A549 (cell line): Measurements from ENCODE around the gene CNTNAP2. TPM values are rescaled to one million over a fixed set of nuclear protein-coding genes. Genes with fewer than 3 reads are reported as not detected.

ENCODE experiments used
- ATAC-seq, 2 experiments: fragments of 200-7000 bp in 1 of 2; fragments of >200 bp in 1 of 2; cut with Nextera tagmentation in 1 of 2; cut with Tn5 transposase in 1 of 2; 3 replicates each; pipeline versions ENCODE4 v1.8.0 to v1.9.1; 2018 to 2020; ENCODE audit warnings: mild to moderate bottlenecking in 1 of 2, moderate library complexity in 1 of 2
- CTCF ChIA-PET: fragments of 300-600 bp; sonication (Branson Sonifier 250); formaldehyde crosslinking; extraction: SDS; loops from one replicate; lab custom pipeline; 2021; ENCODE audit warnings: antibody characterized with exemption, inconsistent platforms; lab: Yijun Ruan, JAX
- POLR2A ChIA-PET: fragments of 350-600 bp; formaldehyde crosslinking; extraction: SDS; loops from one replicate; lab custom pipeline; 2021; ENCODE audit warnings: antibody characterized with exemption, inconsistent platforms; lab: Yijun Ruan, JAX
- DNase-seq, 2 experiments: peaks; one replicate each; pipeline versions ENCODE4 v3.0.0 to v3.0.0-alpha.2; 2011 to 2016; ENCODE audit warnings: low read depth in 1 of 2, low spot score in 1 of 2
- FAIRE-seq: peaks from 2 replicates; lab custom pipeline; 2011; peaks lifted over from hg19 to GRCh38; lab: Jason Lieb, UNC
- H3K27ac ChIP-seq, 2 experiments: fragments of >200 bp; sonication (Bioruptor Twin); formaldehyde crosslinking; 3 replicates each; pipeline ENCODE4 v1.5.1; 2016 to 2017
- H3K4me1 ChIP-seq: fragments of >200 bp; sonication (Bioruptor Twin); formaldehyde crosslinking; 3 replicates; pipeline ENCODE4 v1.6.1; 2016
- H3K4me2 ChIP-seq: fragments of >200 bp; sonication (Bioruptor Twin); formaldehyde crosslinking; 3 replicates; pipeline ENCODE4 v1.6.1; 2016
- H3K4me3 ChIP-seq: fragments of >200 bp; sonication (Bioruptor Twin); formaldehyde crosslinking; 3 replicates; pipeline ENCODE4 v1.5.1; 2016
- H3K9me3 ChIP-seq: fragments of >200 bp; sonication (Bioruptor Twin); formaldehyde crosslinking; 3 replicates; pipeline ENCODE4 v1.6.1; 2016
- BCL3 ChIP-seq: fragments of >200 bp; sonication (Bioruptor Twin); formaldehyde crosslinking; IDR thresholded peaks from 3 replicates; pipeline ENCODE4 v1.6.1; 2016
- CEBPB ChIP-seq, 2 experiments: fragments of >200 bp in 1 of 2; sonication (Bioruptor Twin) in 1 of 2; formaldehyde crosslinking in 1 of 2; IDR thresholded peaks; 2 replicates each; pipeline ENCODE4 v1.6.1; 2012 to 2016
- CHD2 ChIP-seq: fragments of 150-350 bp; IDR thresholded peaks from 2 replicates; pipeline ENCODE4 v1.6.1; 2014; ENCODE audit warnings: low read length; ENCODE audit not compliant: partially characterized antibody
- CHD4 ChIP-seq: fragments of 200-600 bp; sonication (generic); IDR thresholded peaks from 2 replicates; pipeline ENCODE4 v1.6.1; 2016; ENCODE audit warnings: antibody characterized with exemption, mild to moderate bottlenecking, borderline replicate concordance
- EHMT2 ChIP-seq: fragments of 200-600 bp; sonication (generic); IDR thresholded peaks from 2 replicates; pipeline ENCODE4 v1.6.1; 2016; ENCODE audit warnings: antibody characterized with exemption, low read depth, mild to moderate bottlenecking, moderate library complexity
- ESRRA ChIP-seq: fragments of 150-350 bp; IDR thresholded peaks from 2 replicates; pipeline ENCODE4 v1.6.1; 2014; ENCODE audit warnings: mild to moderate bottlenecking, low read length, borderline replicate concordance
- FOSL2 ChIP-seq, 2 experiments: fragments of 450-650 bp in 1 of 2; fragments of >200 bp in 1 of 2; sonication (Bioruptor Twin) in 1 of 2; formaldehyde crosslinking; IDR thresholded peaks; 2 replicates each; pipeline versions ENCODE4 v1.5.0 to v1.6.1; 2016 to 2020; ENCODE audit warnings: mild to moderate bottlenecking in 1 of 2, moderate library complexity in 1 of 2
- FOXS1 ChIP-seq: fragments of 250-450 bp; sonication (Bioruptor Pico); IDR thresholded peaks from 2 replicates; pipeline ENCODE4 v1.5.0; 2020; ENCODE audit warnings: mild to moderate bottlenecking, moderate library complexity
- GATA3 ChIP-seq: IDR thresholded peaks from 2 replicates; pipeline ENCODE4 v1.6.1; 2012; ENCODE audit warnings: borderline replicate concordance
- HDAC2 ChIP-seq: fragments of 200-600 bp; sonication (generic); IDR thresholded peaks from 2 replicates; pipeline ENCODE4 v1.6.1; 2016
- HOXA7 ChIP-seq: fragments of 250-450 bp; sonication (Bioruptor Pico); IDR thresholded peaks from 2 replicates; pipeline ENCODE4 v1.5.0; 2020; ENCODE audit warnings: mild to moderate bottlenecking, moderate library complexity
- HOXB5 ChIP-seq: fragments of 250-450 bp; sonication (Bioruptor Pico); IDR thresholded peaks from 2 replicates; pipeline ENCODE4 v1.5.0; 2020; ENCODE audit warnings: mild to moderate bottlenecking, moderate library complexity
- MAFK ChIP-seq: fragments of 450-650 bp; IDR thresholded peaks from 2 replicates; pipeline ENCODE4 v1.6.1; 2014; ENCODE audit not compliant: partially characterized antibody
- NR3C1 ChIP-seq: fragments of >200 bp; sonication (Bioruptor Twin); formaldehyde crosslinking; IDR thresholded peaks from 3 replicates; pipeline ENCODE4 v1.6.1; 2017
- REST ChIP-seq: fragments of 200-600 bp; sonication (generic); IDR thresholded peaks from 2 replicates; pipeline ENCODE4 v1.6.1; 2016; ENCODE audit warnings: antibody characterized with exemption, mild to moderate bottlenecking, moderate library complexity
- SREBF2 ChIP-seq: fragments of 450-650 bp; IDR thresholded peaks from 2 replicates; pipeline ENCODE4 v1.6.1; 2014; ENCODE audit warnings: mild to moderate bottlenecking, moderate library complexity
- USF2 ChIP-seq: fragments of 450-650 bp; IDR thresholded peaks from 2 replicates; pipeline ENCODE4 v1.6.1; 2014; ENCODE audit warnings: antibody characterized with exemption
- ZSCAN20 ChIP-seq: fragments of 250-450 bp; sonication (Bioruptor Pico); IDR thresholded peaks from 2 replicates; pipeline ENCODE4 v1.8.0; 2022; ENCODE audit warnings: mild to moderate bottlenecking, moderate library complexity
- WGBS: methylation state at CpG from one replicate; pipeline ENCODE4 v1.1.6; 2017; ENCODE audit errors: missing lambda C conversion rate; 5-methylcytosine and 5-hydroxymethylcytosine counted together
- polyA plus RNA-seq, 4 experiments: library from polyadenylated mRNA; depleted of rRNA in 3 of 4; stranded (reverse); fragments of >200 nt; fragmentation: RNase III in 1 of 4; extraction: RNeasy Plus Mini Kit Qiagen cat#74134 plus additional on column Dnase treatment in 1 of 4; gene quantifications; 2 replicates in 3 of 4; 3 replicates in 1 of 4; pipeline ENCODE4 v1.2.3, GENCODE V29; 2011 to 2017
- TF ChIP-seq, protein P1 (sequence below): IDR thresholded peaks from 2 replicates; pipeline ENCODE4 v1.6.1; 2012
- TF ChIP-seq, protein P2 (sequence below): fragments of >200 bp; sonication (Bioruptor Twin); formaldehyde crosslinking; IDR thresholded peaks from 3 replicates; pipeline ENCODE4 v1.5.1; 2016
- TF ChIP-seq, protein P3 (sequence below): fragments of >200 bp; sonication (Bioruptor Twin); formaldehyde crosslinking; IDR thresholded peaks from 2 replicates; pipeline ENCODE4 v1.6.1; 2016

The CNTNAP2 gene
- polyA plus RNA-seq, 2 of the 4 experiments (the other 2 are of a cell fraction): 0.05 to 0.13 TPM

- TF ChIP-seq CEBPB (IDR thresholded peaks at IDR 0.05) (no peak), ZSCAN20 (no peak)
These were observed 928.3 kb downstream of the CNTNAP2 start (continued) for GRCh38 chr7:147044941-147045340.

GRCh38 chr7:147047696-147048095, 931.1 kb downstream of the CNTNAP2 start:
- Histone ChIP-seq H3K4me1 (no peaks in the 10 kb centered on the region), H3K27ac (no peak overlapping the region), H3K4me2 (no peak overlapping the region), H3K9me3 (no peaks in the 10 kb centered on the region; the same call in 2 of the 3 replicates), H3K4me3 (no peak overlapping the region)
- no peak for TF ChIP-seq EHMT2
- no peak for TF ChIP-seq HDAC2
- no peak for TF ChIP-seq CHD4
- no peak for TF ChIP-seq GATA3
- TF ChIP-seq BCL3: no peak
- TF ChIP-seq MAFK: no peak
- TF ChIP-seq HOXA7 (CRISPR knock-in tag): no peak
- no peak for TF ChIP-seq SREBF2
- TF ChIP-seq CHD2: no peak
- no peak for TF ChIP-seq REST
- TF ChIP-seq NR3C1: no peak
- no peak for TF ChIP-seq ESRRA
- TF ChIP-seq USF2: no peak
- TF ChIP-seq, protein P1, sequence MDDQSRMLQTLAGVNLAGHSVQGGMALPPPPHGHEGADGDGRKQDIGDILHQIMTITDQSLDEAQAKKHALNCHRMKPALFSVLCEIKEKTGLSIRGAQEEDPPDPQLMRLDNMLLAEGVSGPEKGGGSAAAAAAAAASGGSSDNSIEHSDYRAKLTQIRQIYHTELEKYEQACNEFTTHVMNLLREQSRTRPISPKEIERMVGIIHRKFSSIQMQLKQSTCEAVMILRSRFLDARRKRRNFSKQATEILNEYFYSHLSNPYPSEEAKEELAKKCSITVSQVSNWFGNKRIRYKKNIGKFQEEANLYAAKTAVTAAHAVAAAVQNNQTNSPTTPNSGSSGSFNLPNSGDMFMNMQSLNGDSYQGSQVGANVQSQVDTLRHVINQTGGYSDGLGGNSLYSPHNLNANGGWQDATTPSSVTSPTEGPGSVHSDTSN: no peak
- no peak for TF ChIP-seq FOXS1 (CRISPR knock-in tag)
- no peak for TF ChIP-seq HOXB5 (CRISPR knock-in tag)
- TF ChIP-seq, protein P2, sequence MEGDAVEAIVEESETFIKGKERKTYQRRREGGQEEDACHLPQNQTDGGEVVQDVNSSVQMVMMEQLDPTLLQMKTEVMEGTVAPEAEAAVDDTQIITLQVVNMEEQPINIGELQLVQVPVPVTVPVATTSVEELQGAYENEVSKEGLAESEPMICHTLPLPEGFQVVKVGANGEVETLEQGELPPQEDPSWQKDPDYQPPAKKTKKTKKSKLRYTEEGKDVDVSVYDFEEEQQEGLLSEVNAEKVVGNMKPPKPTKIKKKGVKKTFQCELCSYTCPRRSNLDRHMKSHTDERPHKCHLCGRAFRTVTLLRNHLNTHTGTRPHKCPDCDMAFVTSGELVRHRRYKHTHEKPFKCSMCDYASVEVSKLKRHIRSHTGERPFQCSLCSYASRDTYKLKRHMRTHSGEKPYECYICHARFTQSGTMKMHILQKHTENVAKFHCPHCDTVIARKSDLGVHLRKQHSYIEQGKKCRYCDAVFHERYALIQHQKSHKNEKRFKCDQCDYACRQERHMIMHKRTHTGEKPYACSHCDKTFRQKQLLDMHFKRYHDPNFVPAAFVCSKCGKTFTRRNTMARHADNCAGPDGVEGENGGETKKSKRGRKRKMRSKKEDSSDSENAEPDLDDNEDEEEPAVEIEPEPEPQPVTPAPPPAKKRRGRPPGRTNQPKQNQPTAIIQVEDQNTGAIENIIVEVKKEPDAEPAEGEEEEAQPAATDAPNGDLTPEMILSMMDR: no peak
- TF ChIP-seq, protein P3, sequence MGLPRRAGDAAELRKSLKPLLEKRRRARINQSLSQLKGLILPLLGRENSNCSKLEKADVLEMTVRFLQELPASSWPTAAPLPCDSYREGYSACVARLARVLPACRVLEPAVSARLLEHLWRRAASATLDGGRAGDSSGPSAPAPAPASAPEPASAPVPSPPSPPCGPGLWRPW: no peak
- TF ChIP-seq FOSL2 (IDR thresholded peaks at IDR 0.05): no peak
- no peak for TF ChIP-seq FOSL2 (CRISPR knock-in tag; IDR thresholded peaks at IDR 0.05)
- ATAC-seq (no peak), DNase-seq (no peak), FAIRE-seq (no peak)
- WGBS: 16% methylated on average over 2 of the region's 2 CpGs
- POLR2A ChIA-PET: no interaction called here
- CTCF ChIA-PET: interaction anchor here (0.7 kb wide), 1 partner anchor 38 kb away, joined by 3 read pairs; no protein-coding TSS in a partner anchor
